Measurements from ENCODE around the gene TMEM87A.
A peak's percentile ranks its signal among the peaks of the same experiment; 100 is the strongest.

Gene TMEM87A

GRCh38 chr15:42220216-42220615, 53.0 kb downstream of the TMEM87A start:
- no peak for DNase-seq
- Histone ChIP-seq H3K23ac (ENCODE audit: low read length) (no peak overlapping the region), H2BK5ac (ENCODE audit: low read length) (no peak overlapping the region), H3K36me3 (ENCODE audit: control insufficient read depth, insufficient read depth, low read length) (peaks cover 1% of the 10 kb centered on the region), H3K9ac (ENCODE audit: low read length) (no peak overlapping the region), H3K27ac (ENCODE audit: low read depth, low read length) (no peak overlapping the region), H3K18ac (ENCODE audit: low read length) (no peak overlapping the region), H3K79me2 (ENCODE audit: control insufficient read depth, insufficient read depth, low read length) (no peaks in the 10 kb centered on the region), H3K4me1 (ENCODE audit: control insufficient read depth, low read depth, low read length) (no peaks in the 10 kb centered on the region), H3K4me3 (ENCODE audit: low read length) (no peak overlapping the region), H3K4me2 (ENCODE audit: low read length) (no peak overlapping the region), H4K5ac (ENCODE audit: low read length) (no peak overlapping the region), H3K79me1 (ENCODE audit: low read length) (no peaks in the 10 kb centered on the region), H4K8ac (ENCODE audit: low read depth, low read length) (no peak overlapping the region), H3K4ac (ENCODE audit: low read depth, low read length) (no peak overlapping the region), H2BK15ac (replicated peaks; ENCODE audit: low read depth) (no peak overlapping the region), H3K27me3 (ENCODE audit: insufficient read depth, low read length, poor library complexity) (no peaks in the 10 kb centered on the region), H2AK5ac (ENCODE audit: low read length) (no peak overlapping the region), H3K56ac (ENCODE audit: low read length) (no peak overlapping the region), H2BK120ac (ENCODE audit: low read depth, low read length) (no peak overlapping the region)
- WGBS (ENCODE audit: extremely low coverage, insufficient coverage, low lambda C conversion rate), result no CpG with 5 or more reads among the region's 2 CpGs

- Histone ChIP-seq H2BK120ac (ENCODE audit: low read depth, low read length) (no peak overlapping the region), H3K27ac (ENCODE audit: low read depth, low read length) (no peak overlapping the region), H3K9ac (ENCODE audit: low read length) (no peak overlapping the region), H3K79me2 (ENCODE audit: control insufficient read depth, insufficient read depth, low read length) (no peaks in the 10 kb centered on the region), H3K79me1 (ENCODE audit: low read length) (no peaks in the 10 kb centered on the region), H2BK5ac (ENCODE audit: low read length) (no peak overlapping the region), H3K18ac (ENCODE audit: low read length) (no peak overlapping the region), H3K27me3 (ENCODE audit: insufficient read depth, low read length, poor library complexity) (no peaks in the 10 kb centered on the region), H3K4me2 (ENCODE audit: low read length) (no peak overlapping the region), H4K5ac (ENCODE audit: low read length) (no peak overlapping the region), H3K23ac (ENCODE audit: low read length) (no peak overlapping the region), H3K4ac (ENCODE audit: low read depth, low read length) (no peak overlapping the region), H4K8ac (ENCODE audit: low read depth, low read length) (no peak overlapping the region), H3K4me1 (ENCODE audit: control insufficient read depth, low read depth, low read length) (no peaks in the 10 kb centered on the region), H2BK15ac (replicated peaks; ENCODE audit: low read depth) (no peak overlapping the region), H3K56ac (ENCODE audit: low read length) (no peak overlapping the region), H2AK5ac (ENCODE audit: low read length) (no peak overlapping the region), H3K36me3 (ENCODE audit: control insufficient read depth, insufficient read depth, low read length) (no peaks in the 10 kb centered on the region), H3K4me3 (ENCODE audit: low read length) (no peak overlapping the region)
- WGBS (ENCODE audit: extremely low coverage, insufficient coverage, low lambda C conversion rate), result no CpG with 5 or more reads among the region's 2 CpGs
- no peak for DNase-seq
Measured at GRCh38 chr15:42218953-42219592, 54.2 kb downstream of the TMEM87A start.

GRCh38 chr15:42217568-42217967, 55.7 kb downstream of the TMEM87A start:
- Histone ChIP-seq H3K56ac (ENCODE audit: low read length) (no peak overlapping the region), H3K18ac (ENCODE audit: low read length) (no peak overlapping the region), H3K79me1 (ENCODE audit: low read length) (no peaks in the 10 kb centered on the region), H3K79me2 (ENCODE audit: control insufficient read depth, insufficient read depth, low read length) (no peaks in the 10 kb centered on the region), H3K27ac (ENCODE audit: low read depth, low read length) (no peak overlapping the region), H3K27me3 (ENCODE audit: insufficient read depth, low read length, poor library complexity) (no peaks in the 10 kb centered on the region), H2BK15ac (replicated peaks; ENCODE audit: low read depth) (no peak overlapping the region), H3K23ac (ENCODE audit: low read length) (no peak overlapping the region), H3K4me3 (ENCODE audit: low read length) (no peak overlapping the region), H3K4ac (ENCODE audit: low read depth, low read length) (no peak overlapping the region), H2BK5ac (ENCODE audit: low read length) (no peak overlapping the region), H2AK5ac (ENCODE audit: low read length) (no peak overlapping the region), H3K4me1 (ENCODE audit: control insufficient read depth, low read depth, low read length) (no peaks in the 10 kb centered on the region), H2BK120ac (ENCODE audit: low read depth, low read length) (no peak overlapping the region), H3K4me2 (ENCODE audit: low read length) (no peak overlapping the region), H3K36me3 (ENCODE audit: control insufficient read depth, insufficient read depth, low read length) (no peaks in the 10 kb centered on the region), H3K9ac (ENCODE audit: low read length) (no peak overlapping the region), H4K5ac (ENCODE audit: low read length) (no peak overlapping the region), H4K8ac (ENCODE audit: low read depth, low read length) (no peak overlapping the region)
- no CpG with 5 or more reads among the region's 2 CpGs for WGBS (ENCODE audit: extremely low coverage, insufficient coverage, low lambda C conversion rate)
- DNase-seq, result no peak

GRCh38 chr15:42215913-42216829, 57.1 kb downstream of the TMEM87A start:
- Histone ChIP-seq H2AK5ac (ENCODE audit: low read length) (no peak overlapping the region), H3K56ac (ENCODE audit: low read length) (no peak overlapping the region), H3K4me1 (ENCODE audit: control insufficient read depth, low read depth, low read length) (no peaks in the 10 kb centered on the region), H3K23ac (ENCODE audit: low read length) (no peak overlapping the region), H4K8ac (ENCODE audit: low read depth, low read length) (no peak overlapping the region), H2BK120ac (ENCODE audit: low read depth, low read length) (no peak overlapping the region), H3K79me2 (ENCODE audit: control insufficient read depth, insufficient read depth, low read length) (no peaks in the 10 kb centered on the region), H3K27ac (ENCODE audit: low read depth, low read length) (no peak overlapping the region), H2BK15ac (replicated peaks; ENCODE audit: low read depth) (no peak overlapping the region), H3K36me3 (ENCODE audit: control insufficient read depth, insufficient read depth, low read length) (no peaks in the 10 kb centered on the region), H3K4me2 (ENCODE audit: low read length) (no peak overlapping the region), H3K18ac (ENCODE audit: low read length) (no peak overlapping the region), H2BK5ac (ENCODE audit: low read length) (no peak overlapping the region), H3K9ac (ENCODE audit: low read length) (no peak overlapping the region), H3K4ac (ENCODE audit: low read depth, low read length) (no peak overlapping the region), H3K4me3 (ENCODE audit: low read length) (no peak overlapping the region), H3K79me1 (ENCODE audit: low read length) (no peaks in the 10 kb centered on the region), H3K27me3 (ENCODE audit: insufficient read depth, low read length, poor library complexity) (no peaks in the 10 kb centered on the region), H4K5ac (ENCODE audit: low read length) (no peak overlapping the region)
- no CpG with 5 or more reads among the region's 4 CpGs for WGBS (ENCODE audit: extremely low coverage, insufficient coverage, low lambda C conversion rate)
- peak; percentile 11 for DNase-seq

GRCh38 chr15:42214600-42214999, 58.6 kb downstream of the TMEM87A start:
- Histone ChIP-seq H4K8ac (ENCODE audit: low read depth, low read length) (no peak overlapping the region), H3K9ac (ENCODE audit: low read length) (no peak overlapping the region), H3K36me3 (ENCODE audit: control insufficient read depth, insufficient read depth, low read length) (peaks cover 2% of the 10 kb centered on the region), H3K79me2 (ENCODE audit: control insufficient read depth, insufficient read depth, low read length) (no peaks in the 10 kb centered on the region), H3K4me1 (ENCODE audit: control insufficient read depth, low read depth, low read length) (no peaks in the 10 kb centered on the region), H3K56ac (ENCODE audit: low read length) (no peak overlapping the region), H3K27ac (ENCODE audit: low read depth, low read length) (no peak overlapping the region), H3K4me3 (ENCODE audit: low read length) (no peak overlapping the region), H2BK15ac (replicated peaks; ENCODE audit: low read depth) (no peak overlapping the region), H2BK5ac (ENCODE audit: low read length) (no peak overlapping the region), H3K18ac (ENCODE audit: low read length) (no peak overlapping the region), H3K79me1 (ENCODE audit: low read length) (no peaks in the 10 kb centered on the region), H4K5ac (ENCODE audit: low read length) (no peak overlapping the region), H2BK120ac (ENCODE audit: low read depth, low read length) (no peak overlapping the region), H3K4ac (ENCODE audit: low read depth, low read length) (no peak overlapping the region), H3K27me3 (ENCODE audit: insufficient read depth, low read length, poor library complexity) (no peaks in the 10 kb centered on the region), H3K23ac (ENCODE audit: low read length) (no peak overlapping the region), H3K4me2 (ENCODE audit: low read length) (no peak overlapping the region), H2AK5ac (ENCODE audit: low read length) (no peak overlapping the region)
- no CpG with 5 or more reads among the region's 1 CpG for WGBS (ENCODE audit: extremely low coverage, insufficient coverage, low lambda C conversion rate)
- DNase-seq, result no peak

All from mesendoderm (in vitro differentiated cells).